Endometrium (tissue), 2 donors: Measurements from ENCODE around the gene POMP.
"Not testable (repeated sequence)": the region's sequence is repeated elsewhere in the genome, so short reads cannot be mapped to it uniquely, and the experiment has no call there.

Experiments used
- FAIRE-seq: peaks from 2 replicates; lab custom pipeline; 2012; peaks lifted over from hg19 to GRCh38; lab: Jason Lieb, UNC
- donor health status: control.
- donor health status: control.

Gene POMP

DNA sequence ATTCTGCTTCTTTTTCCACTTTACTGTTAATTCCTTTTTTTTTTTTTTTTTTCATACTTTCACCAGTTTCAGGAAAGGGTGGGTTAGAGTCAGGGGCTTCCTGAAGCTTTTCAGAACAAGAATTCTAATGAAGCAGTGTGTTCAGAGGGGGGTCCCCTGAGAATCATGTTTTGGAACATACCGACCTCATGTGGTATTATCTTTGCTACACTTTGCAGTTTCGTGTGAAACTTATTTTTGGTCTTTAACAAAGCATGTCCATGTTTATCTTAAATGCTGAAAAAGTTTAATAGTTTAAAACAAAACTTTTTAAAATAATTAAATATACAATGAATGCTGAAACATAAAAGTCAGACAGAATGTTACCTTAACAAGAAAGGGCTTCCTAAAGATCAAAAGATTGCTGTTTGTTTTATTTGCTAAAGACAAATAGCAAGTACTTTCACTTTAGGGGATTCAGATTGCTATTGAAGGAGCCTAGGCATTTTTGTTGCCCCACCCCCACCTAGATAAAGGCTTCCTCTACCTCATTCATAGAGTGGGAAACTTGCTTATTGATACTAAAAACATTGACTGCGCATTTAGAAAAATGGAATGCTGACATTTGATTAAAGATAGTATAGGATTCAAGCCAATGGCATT lies 21.1 kb upstream of the POMP start:
- FAIRE-seq = peak; percentile 53

DNA sequence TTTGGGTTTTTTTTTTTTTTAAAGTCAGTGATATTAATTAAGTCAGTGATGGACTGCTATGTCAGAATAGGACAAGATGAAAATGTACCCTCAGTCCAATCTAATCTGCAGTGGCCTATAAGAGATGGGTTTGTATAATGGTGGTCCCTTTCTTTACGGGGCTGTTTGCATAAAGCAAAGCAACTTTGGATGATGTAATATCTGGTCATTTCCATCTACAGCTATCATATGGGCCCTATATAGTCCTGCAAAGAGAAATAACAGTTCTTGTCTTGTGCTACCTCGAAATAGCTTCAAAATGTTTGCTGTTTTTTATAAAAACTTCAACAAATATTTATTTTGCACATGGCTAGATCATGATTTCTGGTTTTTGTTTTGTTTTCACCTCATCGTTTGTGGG lies 20.2 kb upstream of the POMP start:
- FAIRE-seq = no peak

DNA sequence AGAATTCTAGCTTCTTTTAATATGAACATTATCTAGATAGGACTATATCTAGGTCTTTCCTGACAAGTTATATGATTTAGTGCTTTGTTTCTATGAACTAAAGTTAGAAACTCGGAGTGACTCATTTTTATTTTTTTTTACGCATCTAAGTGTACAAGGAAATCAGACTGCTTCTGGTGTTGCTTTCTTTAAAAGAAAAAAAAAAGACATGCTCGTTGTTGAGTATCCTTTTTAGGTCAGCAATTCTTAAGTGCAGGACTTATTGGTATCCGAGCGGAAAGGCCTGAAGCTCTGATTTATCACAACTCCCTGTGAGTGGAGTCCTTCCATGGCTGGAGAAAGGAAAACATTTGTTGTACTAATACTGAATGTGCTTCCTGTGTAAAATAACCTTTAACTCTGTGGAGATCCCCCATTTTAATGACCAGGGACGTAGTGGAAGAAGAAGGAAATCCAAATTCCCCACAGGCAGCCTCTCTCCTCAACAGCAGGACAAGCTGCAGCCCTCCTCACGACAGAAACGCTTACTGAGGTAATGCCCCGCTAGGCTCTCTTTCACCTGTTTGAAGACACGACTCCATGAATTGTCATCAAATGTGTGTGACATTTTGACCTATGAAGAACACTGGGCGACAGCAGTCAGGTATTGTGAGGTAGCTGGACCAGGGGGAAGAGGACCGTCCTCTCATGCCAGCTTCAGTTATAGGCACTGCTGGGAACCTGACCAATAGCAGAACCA lies 17.9 kb upstream of the POMP start:
- FAIRE-seq = peak; percentile 65

DNA sequence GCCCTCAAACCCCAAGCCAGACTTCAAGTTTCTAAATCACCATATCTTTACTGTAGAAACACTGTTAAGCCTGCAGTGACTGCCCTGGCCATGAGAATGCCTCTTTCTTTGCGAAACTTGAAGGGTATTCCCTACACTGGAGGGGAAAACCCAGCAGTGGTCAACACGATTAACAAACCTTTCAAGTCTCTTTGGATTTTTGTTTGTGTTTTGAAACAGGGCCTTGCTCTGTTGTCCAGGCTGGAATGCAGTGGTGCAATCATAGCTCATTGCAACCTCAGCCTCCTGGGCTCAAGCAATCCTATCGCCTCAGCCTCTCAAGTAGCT lies 17.4 kb upstream of the POMP start:
- FAIRE-seq = no peak

DNA sequence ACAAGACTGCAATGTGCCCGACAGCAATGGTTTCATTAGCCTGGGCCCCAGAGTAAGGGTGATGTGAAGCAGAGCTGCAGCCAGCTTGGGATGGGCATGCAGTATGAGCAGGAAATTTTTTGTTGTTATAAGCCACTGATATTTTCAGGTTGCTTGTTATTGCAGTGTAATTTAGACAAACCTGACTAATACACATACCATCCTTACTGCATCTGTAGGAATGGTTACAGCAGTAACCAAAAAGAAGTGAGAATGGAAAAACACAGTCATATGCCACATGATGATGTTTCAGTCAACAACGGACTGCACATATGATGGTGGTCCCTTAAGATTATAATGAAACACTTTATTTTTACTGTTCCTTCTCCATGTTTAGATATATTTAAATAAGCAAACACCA lies 8.6 kb upstream of the POMP start:
- no peak for FAIRE-seq

DNA sequence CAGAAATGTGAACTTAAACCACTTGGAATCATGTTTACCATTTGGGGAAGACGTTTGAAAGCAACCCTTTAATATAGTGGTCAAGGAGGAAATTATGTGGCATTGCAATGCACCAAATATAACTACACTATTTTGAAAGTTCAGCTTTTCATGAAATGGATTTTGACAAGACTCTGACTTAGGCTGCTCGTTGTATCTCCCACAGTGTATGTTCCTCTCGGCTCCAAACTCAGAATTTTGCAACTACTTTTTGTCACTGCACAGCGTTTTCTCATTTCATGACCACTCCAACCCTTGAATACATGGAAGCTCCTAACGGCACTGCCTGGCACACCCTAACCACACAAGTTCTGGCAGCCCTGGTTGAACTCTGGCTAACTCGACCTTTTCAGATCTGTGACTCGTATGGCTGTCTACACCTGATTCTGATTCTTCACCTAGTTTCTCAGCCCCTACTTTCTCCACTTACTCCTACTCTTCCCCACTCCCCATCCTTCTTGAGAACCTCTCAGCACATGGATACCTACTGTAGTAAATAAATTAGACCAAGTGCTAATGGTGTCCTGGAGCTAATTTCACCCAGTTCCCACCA lies 7.0 kb upstream of the POMP start:
- no peak for FAIRE-seq

DNA sequence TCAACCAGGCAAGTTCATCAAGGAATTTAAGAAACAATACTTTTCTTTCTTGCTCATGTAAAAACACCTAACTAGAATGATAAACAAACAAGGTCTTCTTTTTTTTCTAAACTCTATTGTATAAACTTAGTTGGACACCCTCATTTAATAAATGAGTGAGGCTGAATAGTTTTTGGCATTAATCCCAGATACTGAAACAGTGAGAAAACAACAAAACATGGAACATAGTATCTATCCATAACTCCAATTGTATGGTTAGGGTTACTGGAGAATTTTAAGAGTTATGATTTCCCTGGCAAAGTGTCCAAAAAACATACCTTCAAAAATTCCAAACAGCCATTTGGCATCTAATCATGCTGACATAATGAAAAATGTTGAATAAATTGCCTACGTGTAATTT lies 5.8 kb upstream of the POMP start:
- peak; percentile 48 for FAIRE-seq

DNA sequence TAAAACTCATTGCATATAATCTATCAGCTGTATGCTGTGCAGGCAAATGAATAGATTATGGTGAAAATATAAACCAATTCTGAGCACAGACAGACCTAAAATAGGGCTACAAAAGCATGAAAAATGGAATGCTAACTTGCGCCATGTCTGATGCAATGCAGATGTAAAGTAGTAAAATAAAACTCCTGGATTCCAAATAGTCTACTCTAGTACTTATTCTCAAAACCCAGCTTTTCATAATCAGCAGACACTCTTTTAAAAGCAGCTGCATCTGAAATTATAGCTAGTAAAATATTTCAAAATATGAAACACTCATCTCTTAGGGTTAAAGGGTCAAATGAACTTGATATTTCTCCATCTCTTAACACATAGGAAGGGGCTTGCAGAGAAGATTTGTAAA lies 4.7 kb upstream of the POMP start:
- FAIRE-seq = no peak

DNA sequence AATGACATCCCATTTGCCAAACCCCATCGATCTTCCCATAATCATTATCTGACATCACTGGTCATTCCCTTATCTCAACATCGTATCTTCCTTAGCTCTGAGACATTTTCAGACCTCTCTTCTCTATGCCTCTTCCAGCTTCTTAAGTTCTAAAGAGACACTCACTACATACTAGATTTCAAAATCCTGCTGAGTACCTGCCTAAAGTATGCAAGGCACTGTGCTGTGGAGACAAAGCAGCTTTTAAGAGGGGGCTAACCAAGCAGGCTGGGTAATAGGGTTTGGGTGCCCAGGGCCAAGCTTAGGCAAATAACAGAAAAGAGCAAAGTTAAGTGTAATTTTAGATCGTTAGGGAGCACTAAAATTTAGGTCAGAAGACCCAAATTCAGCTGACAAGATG lies 3.4 kb upstream of the POMP start:
- no peak for FAIRE-seq

DNA sequence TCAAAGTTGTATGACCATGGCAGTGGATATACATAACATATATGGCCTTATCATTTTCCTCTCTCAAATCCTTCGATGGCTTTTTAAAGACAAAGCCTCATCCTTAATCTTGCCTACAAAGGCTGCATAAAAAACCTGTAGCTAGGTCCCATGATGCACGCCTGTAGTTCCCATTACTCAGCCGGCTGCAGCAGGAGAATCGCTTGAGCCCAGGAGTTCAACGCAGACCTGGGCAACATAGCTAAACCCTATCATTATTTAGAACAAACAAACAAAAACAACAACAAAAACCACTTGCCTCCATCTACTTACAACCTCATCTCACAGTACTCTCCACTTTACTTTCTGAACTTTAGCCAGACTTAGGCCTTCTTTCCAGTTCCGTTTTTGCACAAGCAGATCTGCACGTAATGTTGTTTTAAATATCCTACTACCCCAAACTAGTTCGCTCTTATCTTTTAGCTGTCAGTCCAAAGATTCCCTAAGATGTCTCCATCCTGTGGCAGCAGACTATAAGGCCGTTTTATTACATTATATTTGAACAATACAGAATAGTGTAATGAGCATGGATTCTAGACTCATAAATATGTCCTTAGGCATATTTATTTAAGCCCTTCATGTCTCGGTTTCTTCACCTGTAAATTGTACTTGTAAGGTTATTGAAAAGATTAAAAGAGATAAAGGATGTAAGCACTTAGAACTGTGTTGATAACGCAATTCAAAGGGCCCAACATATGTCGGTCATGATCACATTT lies 969 bp upstream of the POMP start:
- FAIRE-seq = no peak

DNA sequence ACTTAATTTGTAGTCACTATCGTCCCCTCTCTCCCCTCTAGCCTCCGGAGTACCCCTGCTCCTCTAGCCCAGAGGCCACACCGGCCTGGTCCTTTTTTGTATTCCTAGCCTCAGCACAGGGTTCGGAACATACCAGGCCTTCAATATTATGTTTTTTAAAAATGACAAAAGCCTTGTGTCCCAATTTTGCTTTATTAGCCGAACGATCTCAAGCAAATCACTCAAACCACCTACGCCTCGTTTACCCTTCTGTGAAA lies 463 bp upstream of the POMP start:
- no peak for FAIRE-seq

DNA sequence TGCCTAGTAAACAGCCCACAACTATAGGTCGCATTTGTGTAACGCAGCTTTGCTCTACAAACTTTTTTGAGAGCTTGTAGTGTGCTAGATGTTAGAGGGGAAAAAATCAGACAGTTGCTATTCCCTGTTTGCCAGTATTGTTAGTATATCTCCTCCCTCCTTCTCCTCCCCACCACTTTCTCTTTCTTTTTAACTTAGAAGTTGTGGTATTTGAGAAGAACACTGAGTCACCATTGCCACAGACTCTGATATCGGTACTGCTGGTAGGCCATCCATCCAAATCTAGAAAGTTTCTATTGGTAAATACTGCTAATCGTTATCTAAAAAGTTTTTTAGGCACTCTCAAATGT lies 666 bp downstream of the POMP start:
- FAIRE-seq = no peak

DNA sequence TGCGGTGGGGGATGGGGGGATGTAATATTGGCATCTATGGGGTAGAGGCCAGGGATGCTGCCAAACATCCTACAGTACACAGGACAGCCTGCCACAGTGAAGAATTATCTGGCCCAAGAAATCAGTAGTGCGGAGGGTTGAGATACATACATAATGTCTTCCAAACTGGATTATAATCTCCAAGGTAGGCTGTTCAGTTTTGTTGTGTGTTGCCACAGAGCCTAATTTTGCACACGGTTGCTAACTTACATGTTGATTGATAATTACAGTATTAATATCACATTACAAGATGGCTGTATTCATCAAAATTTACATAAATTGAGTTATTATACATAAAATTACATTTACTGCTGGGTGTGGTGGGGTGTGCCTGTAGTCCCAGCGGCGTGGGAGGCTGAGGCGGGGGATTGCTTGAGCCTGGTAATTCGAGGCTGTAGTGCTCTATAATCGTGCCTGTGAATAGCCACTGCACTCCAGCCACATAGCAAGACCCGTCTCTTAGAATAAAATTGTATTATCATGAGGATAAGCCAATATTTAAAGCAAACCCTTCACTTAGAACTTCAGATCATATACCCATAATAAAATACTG lies 8.1 kb downstream of the POMP start:
- FAIRE-seq = no peak

DNA sequence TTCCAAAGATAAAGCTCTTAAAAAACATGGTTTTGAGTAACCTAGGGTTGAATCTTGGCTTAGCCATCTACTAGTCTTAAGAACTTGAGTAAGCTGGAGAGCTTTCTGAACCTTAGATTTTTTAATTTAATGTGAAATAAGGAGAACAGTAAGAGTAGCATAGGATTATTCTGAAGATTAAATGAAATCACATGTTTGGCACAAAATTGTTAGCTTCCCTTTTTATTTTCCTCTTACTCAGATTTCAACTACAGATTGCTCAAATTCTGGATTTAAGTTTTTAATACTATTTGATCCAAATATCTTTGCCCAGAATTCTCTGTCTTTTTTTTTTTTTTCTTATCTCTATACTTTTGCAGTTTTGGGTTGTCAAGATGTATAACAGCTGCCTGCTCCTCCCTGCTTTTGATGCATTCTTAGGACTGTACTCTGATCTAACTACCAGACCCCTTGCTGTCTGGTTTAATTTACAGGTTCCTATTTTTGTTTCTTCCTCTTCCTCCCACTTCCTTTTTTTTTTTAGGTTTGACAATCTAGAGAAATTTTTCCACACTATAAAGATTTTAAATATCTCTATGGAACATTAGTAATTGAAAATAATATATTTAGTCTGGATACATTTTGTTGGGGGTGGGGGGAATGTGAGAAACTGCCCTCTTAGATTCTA lies 12.3 kb downstream of the POMP start:
- FAIRE-seq = no peak

DNA sequence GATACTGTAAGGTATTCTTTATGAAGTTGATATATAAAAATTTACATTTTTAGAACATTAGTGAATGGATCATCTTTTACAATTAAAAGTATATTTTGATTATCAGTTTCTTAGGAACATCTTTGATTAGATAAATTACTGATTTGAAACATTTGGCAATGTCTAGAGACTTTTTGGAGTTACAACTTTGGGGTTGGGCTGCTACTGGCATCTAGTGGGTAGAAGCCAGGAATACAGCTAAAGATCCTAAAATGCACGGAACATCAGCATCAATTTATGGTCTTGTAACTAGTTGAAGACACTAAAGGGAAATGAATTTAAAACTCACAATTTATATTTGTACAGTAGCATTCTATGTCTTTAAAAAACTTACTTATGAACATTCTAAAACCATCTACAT lies 19.9 kb downstream of the POMP start:
- peak; percentile 39 for FAIRE-seq

DNA sequence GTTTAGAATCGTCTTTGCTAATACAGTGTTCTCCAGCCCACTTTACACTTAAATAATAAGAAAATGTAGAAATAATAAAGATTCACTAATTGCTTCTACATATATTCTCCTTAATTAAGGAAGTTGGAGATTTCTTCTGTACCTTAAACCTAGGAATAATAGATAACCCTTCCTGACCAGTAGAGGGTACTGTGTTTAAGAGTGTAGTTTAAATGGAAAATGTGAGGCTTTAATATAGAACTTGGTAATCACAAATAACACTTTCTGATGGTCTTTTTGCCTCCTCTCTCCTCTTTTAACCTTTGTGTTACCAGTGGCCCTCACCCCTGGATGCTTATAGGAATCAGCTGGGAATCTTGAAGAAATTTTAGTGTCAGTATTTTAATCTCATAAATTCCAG lies 20.7 kb downstream of the POMP start:
- peak; percentile 54 for FAIRE-seq

DNA sequence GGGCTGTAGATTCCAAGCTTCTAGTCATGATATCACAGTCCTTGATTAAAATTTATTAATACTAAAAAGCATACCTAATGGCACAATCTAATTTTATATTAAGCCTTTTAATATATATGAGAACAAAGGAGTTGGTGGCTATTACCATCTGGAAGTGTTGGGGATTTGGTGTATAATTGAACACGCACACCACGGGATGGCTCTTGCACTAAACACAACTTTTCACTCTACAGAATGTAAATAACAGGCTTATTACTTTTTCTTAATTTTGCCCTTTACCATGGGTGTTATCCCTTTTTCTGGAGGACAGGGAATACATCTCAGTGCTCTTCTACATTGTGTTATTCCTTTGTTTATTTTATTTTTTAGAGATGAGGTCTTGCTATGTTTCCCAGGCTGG lies 21.6 kb downstream of the POMP start:
- FAIRE-seq = no peak

DNA sequence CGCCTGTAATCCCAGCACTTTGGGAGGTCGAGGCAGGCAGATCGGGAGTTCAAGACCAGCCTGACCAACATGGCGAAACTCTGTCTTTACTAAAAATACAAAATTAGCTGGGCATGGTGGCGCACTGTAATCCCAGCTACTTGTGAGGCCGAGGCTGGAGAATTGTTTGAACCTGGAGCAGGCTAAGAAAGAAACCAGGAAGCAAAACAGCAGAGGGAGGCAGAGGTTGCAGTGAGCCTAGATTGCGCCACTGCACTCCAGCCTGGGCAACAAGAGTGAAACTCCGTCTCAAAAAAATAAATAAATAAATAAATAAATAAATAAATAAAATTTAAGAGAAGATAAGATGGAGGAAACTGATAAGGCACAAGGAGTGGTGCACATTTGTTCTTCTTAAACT lies 24.2 kb downstream of the POMP start:
- not testable (repeated sequence) for FAIRE-seq

DNA sequence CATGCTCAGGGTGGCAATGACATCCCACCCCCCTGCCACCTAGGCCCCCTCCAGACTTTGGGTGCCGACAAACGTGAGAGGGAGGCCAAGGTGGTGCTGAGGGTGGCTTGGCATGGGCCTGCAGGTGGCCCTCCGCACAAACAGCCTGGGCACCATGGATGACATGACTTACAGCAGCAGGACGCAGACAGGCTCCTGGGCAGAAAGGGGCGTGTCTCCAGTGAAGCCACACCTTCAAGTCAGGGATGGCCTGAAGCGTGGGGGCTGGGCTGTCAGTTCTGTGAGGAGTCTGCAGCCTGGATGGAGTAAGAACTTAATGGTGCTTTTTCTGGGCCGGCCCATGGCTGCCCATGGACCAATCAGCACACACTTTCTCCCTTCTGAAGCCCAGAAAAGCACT lies 25.3 kb downstream of the POMP start:
- FAIRE-seq = no peak

DNA sequence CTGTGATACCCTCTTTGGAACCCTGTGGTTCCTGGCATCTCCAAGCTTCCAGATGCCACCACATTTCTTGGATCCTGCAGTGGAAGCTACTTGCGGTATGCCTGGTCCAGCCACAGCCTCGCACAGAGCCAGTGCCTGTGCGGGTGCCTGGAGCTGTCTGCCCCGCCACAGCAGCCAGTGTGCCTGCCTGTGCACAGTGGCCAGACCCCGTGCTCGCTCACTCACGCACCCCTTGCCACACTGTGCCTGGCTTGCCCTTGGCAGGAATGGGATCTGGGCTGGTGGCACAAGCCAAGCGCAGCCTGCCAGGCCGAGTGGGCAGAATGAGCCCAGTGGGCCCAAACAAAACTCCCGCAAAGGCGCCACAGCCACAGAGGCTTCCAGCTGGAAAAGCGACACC lies 26.2 kb downstream of the POMP start:
- FAIRE-seq = no peak

DNA sequence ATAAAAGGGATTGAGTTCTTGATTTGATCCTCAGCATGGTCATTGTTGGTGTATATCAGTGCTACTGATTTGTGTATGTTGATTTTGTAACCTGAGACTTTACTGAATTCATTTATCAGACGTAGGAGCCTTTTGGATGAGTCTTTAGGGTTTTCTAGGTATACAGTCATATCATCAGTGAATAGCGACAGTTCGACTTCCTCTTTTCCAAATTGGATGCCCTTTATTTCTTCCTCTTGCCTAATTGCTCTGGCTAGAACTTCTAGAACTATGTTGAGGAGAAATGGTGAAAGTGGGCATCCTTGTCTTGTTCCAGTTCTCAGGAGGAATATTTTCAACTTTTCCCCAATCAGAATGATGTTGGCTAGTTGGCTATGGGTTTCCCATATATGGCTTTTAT lies 27.0 kb downstream of the POMP start:
- no peak for FAIRE-seq

DNA sequence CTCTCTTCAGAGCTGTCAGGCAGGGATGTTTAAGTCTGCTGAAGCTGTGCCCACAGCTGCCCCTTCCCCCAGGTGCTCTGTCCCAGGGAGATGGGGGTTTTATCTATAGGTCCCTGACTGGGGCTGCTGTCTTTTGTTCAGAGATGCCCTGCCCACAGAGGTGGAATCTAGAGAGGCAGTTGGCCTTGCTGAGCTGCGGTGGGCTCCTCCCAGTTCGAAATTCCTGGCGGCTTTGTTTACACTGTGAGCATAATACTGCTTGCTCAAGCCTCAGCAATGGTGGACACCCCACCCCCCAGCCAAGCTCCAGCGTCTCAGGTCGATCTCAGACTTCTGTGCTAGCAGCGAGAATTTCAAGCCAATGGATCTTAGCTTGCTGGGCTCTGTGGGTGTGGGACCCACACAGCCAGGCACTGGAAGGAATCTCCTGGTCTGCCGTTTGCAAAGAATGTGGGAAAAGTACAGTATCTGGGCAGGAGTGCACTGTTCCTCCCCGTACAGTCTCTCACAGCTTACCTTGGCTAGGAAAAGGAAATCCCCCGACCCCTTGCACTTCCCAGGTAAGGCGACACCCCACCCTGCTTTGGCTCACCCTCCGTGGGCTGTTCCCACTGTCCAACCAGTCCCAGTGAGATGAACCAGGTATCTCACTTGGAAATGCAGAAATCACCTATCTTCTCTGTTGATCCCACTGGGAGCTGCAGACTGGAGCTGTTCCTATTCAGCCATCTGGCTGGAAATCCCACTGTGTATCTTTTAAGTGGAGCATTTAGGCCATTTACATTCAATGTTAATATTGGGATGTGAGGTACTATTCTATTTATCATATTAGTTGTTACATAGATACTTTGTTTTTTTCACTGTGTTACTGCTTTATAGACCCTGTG lies 34.9 kb downstream of the POMP start:
- not testable (repeated sequence) for FAIRE-seq
